GM10248 (cell line): ENCODE measurements around the gene PDZD4.
"Not testable (repeated sequence)": the region's sequence is repeated elsewhere in the genome, so short reads cannot be mapped to it uniquely, and the experiment has no call there.

Experiments
- CTCF ChIA-PET: fragments of 300-600 bp; sonication (Branson Sonifier 250); formaldehyde crosslinking; extraction: SDS; loops from one replicate; lab custom pipeline; 2021; ENCODE audit warnings: antibody characterized with exemption; lab: Yijun Ruan, JAX
- POLR2A ChIA-PET: fragments of 350-650 bp; sonication (Branson Sonifier 250); formaldehyde crosslinking; extraction: SDS; loops from one replicate; lab custom pipeline; 2020; ENCODE audit warnings: antibody characterized with exemption; lab: Yijun Ruan, JAX
- DNase-seq: peaks from one replicate; pipeline ENCODE4 v3.0.0; 2012; ENCODE audit errors: extremely low spot score
- TF ChIP-seq, protein P1 (sequence below): IDR thresholded peaks from 2 replicates; pipeline ENCODE4 v1.5.1; 2012; ENCODE audit warnings: mild to moderate bottlenecking, low read depth; ENCODE audit errors: extremely low read depth, missing control alignments, control extremely low read depth

The PDZD4 gene

GRCh38 chrX:153819384-153820040, 10.8 kb downstream of the PDZD4 start:
- TF ChIP-seq, protein P1, sequence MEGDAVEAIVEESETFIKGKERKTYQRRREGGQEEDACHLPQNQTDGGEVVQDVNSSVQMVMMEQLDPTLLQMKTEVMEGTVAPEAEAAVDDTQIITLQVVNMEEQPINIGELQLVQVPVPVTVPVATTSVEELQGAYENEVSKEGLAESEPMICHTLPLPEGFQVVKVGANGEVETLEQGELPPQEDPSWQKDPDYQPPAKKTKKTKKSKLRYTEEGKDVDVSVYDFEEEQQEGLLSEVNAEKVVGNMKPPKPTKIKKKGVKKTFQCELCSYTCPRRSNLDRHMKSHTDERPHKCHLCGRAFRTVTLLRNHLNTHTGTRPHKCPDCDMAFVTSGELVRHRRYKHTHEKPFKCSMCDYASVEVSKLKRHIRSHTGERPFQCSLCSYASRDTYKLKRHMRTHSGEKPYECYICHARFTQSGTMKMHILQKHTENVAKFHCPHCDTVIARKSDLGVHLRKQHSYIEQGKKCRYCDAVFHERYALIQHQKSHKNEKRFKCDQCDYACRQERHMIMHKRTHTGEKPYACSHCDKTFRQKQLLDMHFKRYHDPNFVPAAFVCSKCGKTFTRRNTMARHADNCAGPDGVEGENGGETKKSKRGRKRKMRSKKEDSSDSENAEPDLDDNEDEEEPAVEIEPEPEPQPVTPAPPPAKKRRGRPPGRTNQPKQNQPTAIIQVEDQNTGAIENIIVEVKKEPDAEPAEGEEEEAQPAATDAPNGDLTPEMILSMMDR = no peak
- DNase-seq = no peak
- ChIA-PET CTCF (interaction anchor here (1.6 kb wide), 1 partner anchor 104 kb away, joined by 3 read pairs; no protein-coding TSS in a partner anchor), POLR2A (no interaction called here)

- POLR2A ChIA-PET = no interaction called here
These were observed 11.6 kb downstream of the PDZD4 start for GRCh38 chrX:153818571-153819383.

DNA sequence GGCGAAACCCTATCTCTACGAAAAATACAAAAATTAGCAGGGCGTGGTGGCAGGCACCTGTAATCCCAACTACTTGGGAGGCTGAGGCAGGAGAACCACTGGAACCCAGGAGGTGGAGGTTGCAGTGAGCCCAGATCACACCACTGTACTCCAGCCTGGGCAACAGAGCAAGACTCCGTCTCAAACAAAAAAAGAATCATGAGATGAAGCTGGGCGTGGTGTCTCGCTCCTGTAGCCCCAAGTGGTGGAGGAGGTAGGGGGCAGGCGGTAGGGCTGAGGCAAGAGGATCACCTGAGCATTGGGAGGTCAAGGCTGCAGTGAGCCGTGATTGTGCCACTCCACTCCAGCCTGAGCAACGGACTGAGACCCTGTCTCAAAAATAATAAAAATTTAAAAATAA, 12.3 kb downstream of the PDZD4 start:
- CTCF ChIA-PET, DNase-seq, POLR2A ChIA-PET: not testable (repeated sequence)

More at GRCh38 chrX:153818571-153819383, 11.6 kb downstream of the PDZD4 start:
- DNase-seq = no peak
- CTCF ChIA-PET = interaction anchor here (1.6 kb wide), 1 partner anchor 104 kb away, joined by 3 read pairs; no protein-coding TSS in a partner anchor
- TF ChIP-seq, protein P1 = no peak

DNA sequence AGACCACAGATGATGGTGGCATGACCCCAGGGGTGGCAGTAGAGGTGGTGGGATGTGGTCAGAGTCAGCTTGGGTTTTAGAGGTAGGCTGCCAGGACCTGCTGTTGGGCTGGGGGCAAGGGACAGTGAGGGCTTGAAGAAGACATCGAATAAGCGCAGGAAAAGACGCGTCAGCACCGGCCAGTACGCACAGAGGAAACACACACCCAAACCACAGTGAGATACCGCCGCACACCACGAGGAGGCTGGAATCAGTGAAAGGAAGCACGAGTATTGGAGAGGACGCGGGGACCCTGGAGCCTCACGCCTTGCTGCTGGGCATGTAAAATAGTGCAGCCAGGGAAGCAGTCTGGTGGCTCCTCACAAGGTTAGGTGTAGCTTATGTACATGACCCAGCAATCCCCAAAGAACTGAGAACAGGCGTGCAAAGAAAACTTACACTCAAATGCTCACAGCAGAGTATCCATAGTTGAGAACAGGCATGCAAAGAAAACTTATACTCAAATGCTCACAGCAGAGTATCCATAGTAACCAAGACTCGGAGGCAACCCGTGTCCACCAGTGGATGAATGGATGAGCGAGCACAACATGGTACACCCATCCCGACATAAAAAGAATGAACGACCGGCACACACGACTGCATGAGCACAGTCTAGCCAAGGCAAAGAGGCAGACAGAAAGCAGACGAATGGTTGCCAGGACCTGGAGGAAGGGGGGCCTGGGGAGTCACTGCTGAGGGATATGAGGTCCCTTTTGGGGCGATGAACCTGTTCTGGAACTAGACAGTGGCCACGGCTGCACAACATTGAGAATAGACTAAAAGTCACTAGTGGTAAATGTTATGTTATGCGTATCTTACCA, 13.3 kb downstream of the PDZD4 start:
- ChIA-PET CTCF (no interaction called here), POLR2A (no interaction called here)
- TF ChIP-seq, protein P1 = no peak
- no peak for DNase-seq

GRCh38 chrX:153814591-153815315, 15.6 kb downstream of the PDZD4 start:
- ChIA-PET CTCF (no interaction called here), POLR2A (no interaction called here)
- TF ChIP-seq, protein P1 = no peak
- no peak for DNase-seq

- ChIA-PET CTCF (no interaction called here), POLR2A (no interaction called here)
- DNase-seq = no peak
- TF ChIP-seq, protein P1 = no peak
These were observed 17.2 kb downstream of the PDZD4 start for GRCh38 chrX:153813161-153813560.
